H9 (cell line): ENCODE data around the gene CRACR2B. TPM values are rescaled to one million over a fixed set of nuclear protein-coding genes. Genes with fewer than 3 reads are reported as not detected.

ENCODE experiments used
- DNase-seq: peaks from one replicate; pipeline ENCODE4 v3.0.0-alpha.2; 2017
- H2AFZ ChIP-seq: one replicate; pipeline ENCODE4 v1.6.1; 2013; ENCODE audit warnings: mild to moderate bottlenecking, low read length, control low read depth, moderate library complexity
- H2AK5ac ChIP-seq: 2 replicates; pipeline ENCODE4 v1.6.1; 2013; ENCODE audit warnings: low read length, control low read depth, mixed read lengths; ENCODE audit not compliant: insufficient read length
- H2BK120ac ChIP-seq: one replicate; pipeline ENCODE4 v1.6.1; 2013; ENCODE audit warnings: low read depth, mild to moderate bottlenecking, low read length, control low read depth, inconsistent platforms; ENCODE audit not compliant: poor library complexity, severe bottlenecking
- H2BK12ac ChIP-seq: 2 replicates; pipeline ENCODE4 v1.6.1; 2013; ENCODE audit warnings: low read length, control low read depth, mixed read lengths, low read depth; ENCODE audit not compliant: insufficient read length
- H2BK15ac ChIP-seq: 2 replicates; pipeline ENCODE4 v1.6.1; 2013; ENCODE audit warnings: low read depth, low read length, control low read depth
- H2BK20ac ChIP-seq: one replicate; pipeline ENCODE4 v1.6.1; 2013; ENCODE audit warnings: low read depth, mild to moderate bottlenecking, low read length, control low read depth, inconsistent platforms; ENCODE audit not compliant: poor library complexity, severe bottlenecking
- H2BK5ac ChIP-seq: 2 replicates; pipeline ENCODE4 v1.6.1; 2013; ENCODE audit warnings: low read length, control low read depth, mixed read lengths; ENCODE audit not compliant: insufficient read length
- H3K14ac ChIP-seq: 2 replicates; pipeline ENCODE4 v1.6.1; 2013; ENCODE audit warnings: low read length, control low read depth; ENCODE audit not compliant: insufficient read depth
- H3K18ac ChIP-seq: 2 replicates; pipeline ENCODE4 v1.6.1; 2013; ENCODE audit warnings: low read depth, mild to moderate bottlenecking, mixed read lengths, low read length, control low read depth; ENCODE audit not compliant: insufficient read length
- H3K23ac ChIP-seq: 2 replicates; pipeline ENCODE4 v1.6.1; 2013; ENCODE audit warnings: low read length, control low read depth, mixed read lengths, low read depth; ENCODE audit not compliant: insufficient read length
- H3K23me2 ChIP-seq: 2 replicates; pipeline ENCODE4 v1.6.1; 2013; ENCODE audit warnings: low read depth, mild to moderate bottlenecking, mixed read lengths, low read length, control low read depth; ENCODE audit not compliant: insufficient read length, poor library complexity, severe bottlenecking
- H3K27ac ChIP-seq: 2 replicates; pipeline ENCODE4 v1.5.1; 2013; ENCODE audit warnings: low read length, control low read depth, mixed read lengths, low read depth; ENCODE audit not compliant: insufficient read length
- H3K27me3 ChIP-seq: 2 replicates; pipeline ENCODE4 v1.6.1; 2013; ENCODE audit warnings: low read length, control low read depth, inconsistent platforms; ENCODE audit not compliant: insufficient read depth
- H3K4ac ChIP-seq: 2 replicates; pipeline ENCODE4 v1.6.1; 2013; ENCODE audit warnings: low read depth, mild to moderate bottlenecking, control low read depth, inconsistent platforms, low read length, moderate library complexity
- H3K4me1 ChIP-seq: 2 replicates; pipeline ENCODE4 v1.6.1; 2013; ENCODE audit warnings: low read length, control low read depth, inconsistent platforms; ENCODE audit not compliant: insufficient read depth
- H3K4me2 ChIP-seq: 2 replicates; pipeline ENCODE4 v1.6.1; 2013; ENCODE audit warnings: low read length, control low read depth, mixed read lengths; ENCODE audit not compliant: insufficient read length, insufficient read depth
- H3K56ac ChIP-seq: 2 replicates; pipeline ENCODE4 v1.6.1; 2013; ENCODE audit warnings: low read depth, mild to moderate bottlenecking, mixed read lengths, low read length, control low read depth; ENCODE audit not compliant: insufficient read length
- H3K79me1 ChIP-seq: 2 replicates; pipeline ENCODE4 v1.6.1; 2013; ENCODE audit warnings: low read depth, mild to moderate bottlenecking, moderate library complexity, low read length, control low read depth, inconsistent platforms; ENCODE audit not compliant: insufficient read depth, poor library complexity, severe bottlenecking
- H3K79me2 ChIP-seq: 2 replicates; pipeline ENCODE4 v1.6.1; 2013; ENCODE audit warnings: low read length, control low read depth, inconsistent platforms; ENCODE audit not compliant: insufficient read depth
- H3K9ac ChIP-seq: 2 replicates; pipeline ENCODE4 v1.6.1; 2013; ENCODE audit warnings: low read length, control low read depth, mixed read lengths; ENCODE audit not compliant: insufficient read length; ENCODE audit errors: extremely low read depth
- H3K9me3 ChIP-seq: one replicate; pipeline ENCODE4 v1.6.1; 2013; ENCODE audit warnings: low read depth, low read length, inconsistent platforms; ENCODE audit not compliant: control insufficient read depth
- H3T11ph ChIP-seq: one replicate; pipeline ENCODE4 v1.6.1; 2013; ENCODE audit warnings: mild to moderate bottlenecking, low read length, control low read depth, inconsistent platforms
- H4K20me1 ChIP-seq: one replicate; pipeline ENCODE4 v1.6.1; 2013; ENCODE audit not compliant: control insufficient read depth, insufficient read length, insufficient read depth
- H4K5ac ChIP-seq: 2 replicates; pipeline ENCODE4 v1.6.1; 2013; ENCODE audit warnings: low read depth, mild to moderate bottlenecking, mixed read lengths, low read length, control low read depth; ENCODE audit not compliant: insufficient read length
- H4K8ac ChIP-seq: replicated peaks from 2 replicates; pipeline ENCODE4 v1.6.1; 2013; ENCODE audit warnings: low read length, control low read depth, mixed read lengths, low read depth; ENCODE audit not compliant: insufficient read length
- H4K91ac ChIP-seq: 2 replicates; pipeline ENCODE4 v1.6.1; 2013; ENCODE audit warnings: low read depth, mild to moderate bottlenecking, moderate library complexity, mixed read lengths, low read length, control low read depth; ENCODE audit not compliant: insufficient read length
- H3K27ac Mint-ChIP-seq, 3 experiments: 2 replicates in 2 of 3; 3 replicates in 1 of 3; pipeline ENCODE4 v1.8.0; 2020 to 2021; ENCODE audit warnings: mixed read lengths in 3 of 3, mild to moderate bottlenecking in 1 of 3, moderate library complexity in 1 of 3
- H3K27me3 Mint-ChIP-seq: 2 replicates; pipeline ENCODE4 v1.8.0; 2021; ENCODE audit warnings: low read depth, mild to moderate bottlenecking, moderate library complexity, mixed read lengths
- H3K36me3 Mint-ChIP-seq, 3 experiments: 2 replicates in 2 of 3; 3 replicates in 1 of 3; pipeline ENCODE4 v1.8.0; 2020 to 2021; ENCODE audit warnings: low read depth in 3 of 3, mixed read lengths in 3 of 3; ENCODE audit not compliant: insufficient read depth in 1 of 3
- H3K4me1 Mint-ChIP-seq, 2 experiments: 2 replicates each; pipeline ENCODE4 v1.8.0; 2020; ENCODE audit warnings: mixed read lengths in 2 of 2
- H3K4me3 Mint-ChIP-seq, 2 experiments: 2 replicates in 1 of 2; 3 replicates in 1 of 2; pipeline ENCODE4 v1.8.0; 2020 to 2021; ENCODE audit warnings: mild to moderate bottlenecking in 2 of 2, mixed read lengths in 2 of 2, moderate library complexity in 1 of 2
- H3K9me3 Mint-ChIP-seq, 2 experiments: 2 replicates in 1 of 2; 3 replicates in 1 of 2; pipeline ENCODE4 v1.8.0; 2020; ENCODE audit warnings: mild to moderate bottlenecking in 2 of 2, mixed read lengths in 2 of 2, moderate library complexity in 1 of 2
- CTCF ChIP-seq: fragments of 200-600 bp; sonication (generic); conservative IDR thresholded peaks from 3 replicates; pipeline ENCODE4 v1.8.0; 2021; ENCODE audit warnings: antibody characterized with exemption, mild to moderate bottlenecking
- WGBS: extraction: QIAGEN DNeasy Blood & Tissue Kit; methylation state at CpG from one replicate; pipeline ENCODE4 v1.1.7; 2013; ENCODE audit warnings: missing lambda C conversion rate, low lambda C conversion rate, mixed read lengths; ENCODE audit not compliant: insufficient read length; ENCODE audit errors: extremely low coverage; 5-methylcytosine and 5-hydroxymethylcytosine counted together
- total RNA-seq: library from RNA; stranded (reverse); gene quantifications from 2 replicates; pipeline ENCODE4 v1.2.1, GENCODE V29; 2021

The CRACR2B gene
- total RNA-seq, 1 experiment from 2014 or later = 29.0 TPM

- Histone ChIP-seq H3K27ac (no peak within 1 kb of the TSS), H2AFZ (no peak within 1 kb of the TSS), H3K79me2 (no peaks in the 10 kb centered on the region; the same call in 1 of the 2 replicates), H3K9ac (peak within 1 kb of the TSS; percentile 89), H3T11ph (no peak within 1 kb of the TSS), H4K8ac (no peak within 1 kb of the TSS), H4K5ac (no peak within 1 kb of the TSS), H2BK5ac (no peak within 1 kb of the TSS), H2BK20ac (no peak within 1 kb of the TSS), H2BK120ac (no peak within 1 kb of the TSS), H3K4ac (no peak within 1 kb of the TSS; the same call in 1 of the 2 replicates), H3K56ac (no peak within 1 kb of the TSS), H3K18ac (peak within 1 kb of the TSS; percentile 80), H4K91ac (no peak within 1 kb of the TSS), H3K27me3 (no peaks in the 10 kb centered on the region), H2BK12ac (peak within 1 kb of the TSS; percentile 15), H3K4me2 (peak within 1 kb of the TSS; percentile 75), H3K4me1 (peaks cover 2% of the 10 kb centered on the region; the same call in 1 of the 2 replicates), H3K23ac (no peak within 1 kb of the TSS), H3K79me1 (peaks cover 2% of the 10 kb centered on the region), H3K9me3 (no peaks in the 10 kb centered on the region), H3K23me2 (peaks cover 12% of the 10 kb centered on the region), H3K14ac (peak within 1 kb of the TSS; percentile 99), H2AK5ac (no peak within 1 kb of the TSS), H4K20me1 (peaks cover 6% of the 10 kb centered on the region), H2BK15ac (no peak within 1 kb of the TSS)
- TF ChIP-seq CTCF = no peak
- no CpG with 5 or more reads among the region's 87 CpGs for WGBS
- Mint-ChIP-seq H3K27me3 (peaks cover 2% of the 10 kb centered on the region; the same call in 1 of the 2 replicates), H3K4me1 (peaks cover 17 to 38% of the 10 kb centered on the region in 2 experiments), H3K27ac (peak within 1 kb of the TSS; percentile 70 to 95 (median 93); a peak in 5 of 7 replicates), H3K36me3 (peaks cover 5 to 38% (median 35%) of the 10 kb centered on the region in 3 experiments; a peak in 6 of 7 replicates), H3K9me3 (no peaks in the 10 kb centered on the region), H3K4me3 (peak within 1 kb of the TSS; percentile 84 to 91)
- peak; percentile 91 for DNase-seq
Observed at GRCh38 chr11:842370-843002, 14.8 kb downstream of the CRACR2B start, which contains the start of the genes POLR2L and TSPAN4. POLR2L (minus strand) TSS chr11:842529; CDS start chr11:842508, 21 bp downstream. TSPAN4 (plus strand) TSS chr11:842852; CDS start chr11:850305, 7,453 bp downstream.
